Measurements from ENCODE around the gene ANP32A.

DNA sequence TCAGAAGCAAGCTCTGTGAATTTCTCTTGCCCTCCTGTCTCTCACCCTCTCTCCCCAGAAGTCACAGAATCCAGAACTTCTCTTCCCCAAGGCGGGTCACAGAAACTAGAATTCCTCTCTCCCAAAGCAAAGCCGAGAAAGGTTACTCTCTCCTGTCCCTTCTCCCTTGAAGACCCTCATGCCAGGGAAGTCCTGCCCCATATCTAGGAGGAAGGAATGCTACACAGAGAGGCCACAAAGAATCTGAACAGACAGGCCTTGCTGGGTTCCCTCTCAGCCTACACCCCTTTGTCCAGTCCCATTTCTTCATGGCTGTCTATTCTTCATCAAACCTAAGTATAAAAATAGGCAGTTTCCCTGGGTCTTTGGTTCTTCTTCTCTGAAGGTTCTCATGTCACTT is 29.8 kb downstream of the ANP32A start:
- TF ChIP-seq GATA2 (IDR thresholded peaks at IDR 0.05; ENCODE audit: low read depth, low read length) (no peak), GATA3 (IDR thresholded peaks at IDR 0.05; ENCODE audit: low read depth, low read length) (no peak)

Data from SH-SY5Y (cell line).